NOMO-1 treated with DMSO at 0.1 percent for 48 hours (cell line): Measurements from ENCODE around the gene PSD2.
"Not testable (repeated sequence)": the region's sequence is repeated elsewhere in the genome, so short reads cannot be mapped to it uniquely, and the experiment has no call there.

Source experiments
- DNase-seq: peaks from one replicate; lab custom pipeline; 2025; ENCODE audit not compliant: unreplicated experiment; lab: John Stamatoyannopoulos, UW

Gene PSD2

GRCh38 chr5:139789116-139789844 is 6.3 kb upstream of the PSD2 start:
- no peak for DNase-seq

GRCh38 chr5:139789845-139790189 is 5.8 kb upstream of the PSD2 start:
- no peak for DNase-seq

GRCh38 chr5:139792218-139792617 is 3.4 kb upstream of the PSD2 start:
- DNase-seq = no peak

GRCh38 chr5:139792655-139793054 is 3.0 kb upstream of the PSD2 start:
- not testable (repeated sequence) for DNase-seq

- DNase-seq = no peak
These were observed 1.4 kb upstream of the PSD2 start for GRCh38 chr5:139794067-139794846.

- DNase-seq = no peak
These were observed 626 bp downstream of the PSD2 start for GRCh38 chr5:139796061-139796806.

- no peak for DNase-seq
These were observed 1.7 kb downstream of the PSD2 start for GRCh38 chr5:139797335-139797734.

- DNase-seq = no peak
These were observed 2.4 kb downstream of the PSD2 start for GRCh38 chr5:139797856-139798510.

GRCh38 chr5:139798883-139799282 is 3.3 kb downstream of the PSD2 start:
- no peak for DNase-seq

- no peak for DNase-seq
These were observed 3.8 kb downstream of the PSD2 start for GRCh38 chr5:139799359-139799758.

- DNase-seq = no peak
These were observed 8.4 kb downstream of the PSD2 start for GRCh38 chr5:139803978-139804377.

GRCh38 chr5:139804800-139805397 is 9.3 kb downstream of the PSD2 start:
- DNase-seq = no peak

- no peak for DNase-seq
These were observed 9.9 kb downstream of the PSD2 start for GRCh38 chr5:139805545-139805944.

- no peak for DNase-seq
These were observed 10.5 kb downstream of the PSD2 start for GRCh38 chr5:139806111-139806510.

GRCh38 chr5:139806726-139807646 is 11.4 kb downstream of the PSD2 start:
- no peak for DNase-seq

GRCh38 chr5:139807647-139808030 is 12.0 kb downstream of the PSD2 start:
- DNase-seq = no peak

- no peak for DNase-seq
These were observed 13.1 kb downstream of the PSD2 start for GRCh38 chr5:139808481-139809330.

GRCh38 chr5:139809331-139809810 is 13.8 kb downstream of the PSD2 start:
- DNase-seq = no peak
